Measurements from ENCODE around the gene HASPIN. TPM values are rescaled to one million over a fixed set of nuclear protein-coding genes. Genes with fewer than 3 reads are reported as not detected.

HASPIN gene
- total and polyA plus RNA-seq, 2 of the 8 experiments (the other 6 are each of a cell fraction or from before 2014, with no cell fraction given) = 7.8 to 29.5 TPM

DNA sequence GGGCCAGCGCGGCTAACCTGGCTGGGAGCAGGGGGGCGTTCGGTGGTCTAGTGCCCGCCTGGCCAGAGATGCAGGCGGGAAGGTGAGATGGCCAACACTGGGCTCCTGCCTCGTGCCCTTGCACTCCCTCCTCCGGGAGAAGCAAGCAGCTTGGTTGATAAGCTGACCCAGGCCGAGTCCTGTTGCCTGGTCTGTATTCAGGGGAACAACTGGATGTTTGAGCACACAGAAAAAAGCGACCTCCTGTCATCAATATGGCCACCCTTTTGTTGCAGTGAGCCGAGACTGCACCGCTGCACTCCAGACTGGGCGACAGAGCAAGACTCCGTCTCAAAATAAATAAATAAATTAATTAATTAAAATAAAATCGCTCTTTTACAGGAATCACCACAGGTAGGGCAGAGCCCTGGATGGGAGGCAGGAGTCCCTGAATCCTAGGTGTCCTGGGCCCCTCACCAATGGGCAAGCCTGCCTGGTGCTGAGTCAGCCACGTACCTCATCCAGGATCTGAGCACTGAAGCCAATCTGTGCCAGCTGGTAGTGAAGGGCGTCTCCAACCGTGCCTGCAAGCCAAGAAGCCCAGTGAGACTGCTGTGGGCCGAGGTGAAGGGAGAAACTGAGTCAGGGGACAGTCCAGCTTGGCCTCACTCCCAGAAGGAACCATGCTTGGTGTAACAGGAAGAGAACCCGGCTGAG, 31.8 kb downstream of the HASPIN start:
- H3K18ac ChIP-seq (ENCODE audit: extremely low read depth, low read length) = peak overlapping the region; percentile 78; the same call in 1 of the 2 replicates
- peak overlapping the region; percentile 57 to 78 (median 72) for H3K9ac ChIP-seq (replicated peaks in 1 of 4; ENCODE audit: extremely low read depth in 1 of 4, low read depth in 3 of 4, low read length in 3 of 4)
- H3K79me1 ChIP-seq (ENCODE audit: low read depth, low read length) = no peaks in the 10 kb centered on the region
- no peak overlapping the region for H2BK120ac ChIP-seq (replicated peaks; ENCODE audit: low read depth, low read length)
- peaks cover 4% of the 10 kb centered on the region; the same call in 1 of the 2 replicates for H3K23me2 ChIP-seq (ENCODE audit: low read depth, low read length)
- peak overlapping the region; percentile 66; the same call in 1 of the 2 replicates for H2BK5ac ChIP-seq (ENCODE audit: low read depth, low read length)
- H4K5ac ChIP-seq (ENCODE audit: insufficient read length, low read depth, low read length) = peak overlapping the region; percentile 75
- CTCF ChIA-PET (ENCODE audit: partially characterized antibody) = interaction anchor here (0.6 to 2.1 kb wide), 7 partner anchors 17 to 1446 kb away, joined by 3 to 11 read pairs (median 4); no protein-coding TSS in a partner anchor
- H3K56ac ChIP-seq (replicated peaks; ENCODE audit: insufficient read length, low read depth, low read length) = peak overlapping the region; percentile 80
- peak overlapping the region; percentile 57 to 73 (median 66) for H3K4me3 ChIP-seq (ENCODE audit: extremely low read depth in 1 of 4, insufficient read depth in 2 of 4, low read depth in 3 of 4, low read length in 4 of 4)
- H3K79me2 ChIP-seq (ENCODE audit: control insufficient read depth in 1 of 2, insufficient read depth in 2 of 2, low read length in 2 of 2) = no peaks in the 10 kb centered on the region
- no peaks in the 10 kb centered on the region for H3K36me3 ChIP-seq (ENCODE audit: control insufficient read depth in 2 of 4, insufficient read depth in 4 of 4, low read length in 3 of 4)
- peak overlapping the region; percentile 89 to 96 for H3K4me2 ChIP-seq (ENCODE audit: insufficient read depth in 1 of 2, low read depth in 2 of 2, low read length in 2 of 2)
- H3K9me3 ChIP-seq (ENCODE audit: insufficient read depth in 2 of 2, low read depth in 1 of 2, low read length in 1 of 2) = peaks cover 0 to 3% of the 10 kb centered on the region in 2 experiments; a peak in 1 of 4 replicates
- WGBS, 2 experiments (ENCODE audit: extremely low coverage in 1 of 2, insufficient coverage in 1 of 2, insufficient read length in 1 of 2, insufficient replicate concordance in 2 of 2, low coverage in 1 of 2, low lambda C conversion rate in 2 of 2, missing lambda C conversion rate in 1 of 2) = 58% methylated on average over 18 of the region's 20 CpGs; no CpG with 5 or more reads in 1 of the 2 experiments
- peak overlapping the region; percentile 11; the same call in 1 of the 2 replicates for H2AK5ac ChIP-seq (ENCODE audit: low read depth, low read length)
- no peaks in the 10 kb centered on the region for H4K20me1 ChIP-seq (replicated peaks in 1 of 2; ENCODE audit: control insufficient read depth in 1 of 2, insufficient read depth in 2 of 2, low read length in 2 of 2)
- DNase-seq (ENCODE audit: low read depth in 1 of 2, low spot score in 2 of 2) (no peak), FAIRE-seq (no peak)
- no peak overlapping the region for H3K23ac ChIP-seq (ENCODE audit: insufficient read length)
- no peak overlapping the region; the same call in 1 of the 2 replicates for H2AFZ ChIP-seq (ENCODE audit: low read length)
- no peak overlapping the region for H2BK15ac ChIP-seq (ENCODE audit: low read length)
- H3K27ac ChIP-seq (ENCODE audit: low read depth, low read length) = peak overlapping the region; percentile 60; the same call in 1 of the 2 replicates
- no peak overlapping the region for H2BK20ac ChIP-seq (ENCODE audit: low read length)
- H3K4me1 ChIP-seq (replicated peaks in 1 of 4; ENCODE audit: control insufficient read depth in 3 of 4, insufficient read depth in 4 of 4, low read length in 3 of 4) = peaks cover 0 to 5% (median 3%) of the 10 kb centered on the region in 4 experiments; a peak in 4 of 7 replicates
- no peaks in the 10 kb centered on the region for H3K27me3 ChIP-seq (replicated peaks in 1 of 4; ENCODE audit: control insufficient read depth in 3 of 4, extremely low read depth in 1 of 4, insufficient read depth in 3 of 4, low read length in 3 of 4)
- H3K4ac ChIP-seq (replicated peaks; ENCODE audit: insufficient read length, low read depth, low read length) = no peak overlapping the region
- H2BK12ac ChIP-seq (ENCODE audit: low read depth, low read length) = peak overlapping the region; percentile 30
- peak overlapping the region; percentile 72 for H4K91ac ChIP-seq (replicated peaks; ENCODE audit: insufficient read length, low read length)
- H4K8ac ChIP-seq (ENCODE audit: extremely low read depth, insufficient read depth, low read length) = peak overlapping the region; percentile 84
- H3K14ac ChIP-seq (ENCODE audit: insufficient read length) = no peak overlapping the region
- POLR2A ChIA-PET (ENCODE audit: partially characterized antibody) = interaction anchor here (0.6 to 1.4 kb wide), 2 partner anchors 90 to 1433 kb away, joined by 3 read pairs; no protein-coding TSS in a partner anchor
- TF ChIP-seq, protein P1, sequence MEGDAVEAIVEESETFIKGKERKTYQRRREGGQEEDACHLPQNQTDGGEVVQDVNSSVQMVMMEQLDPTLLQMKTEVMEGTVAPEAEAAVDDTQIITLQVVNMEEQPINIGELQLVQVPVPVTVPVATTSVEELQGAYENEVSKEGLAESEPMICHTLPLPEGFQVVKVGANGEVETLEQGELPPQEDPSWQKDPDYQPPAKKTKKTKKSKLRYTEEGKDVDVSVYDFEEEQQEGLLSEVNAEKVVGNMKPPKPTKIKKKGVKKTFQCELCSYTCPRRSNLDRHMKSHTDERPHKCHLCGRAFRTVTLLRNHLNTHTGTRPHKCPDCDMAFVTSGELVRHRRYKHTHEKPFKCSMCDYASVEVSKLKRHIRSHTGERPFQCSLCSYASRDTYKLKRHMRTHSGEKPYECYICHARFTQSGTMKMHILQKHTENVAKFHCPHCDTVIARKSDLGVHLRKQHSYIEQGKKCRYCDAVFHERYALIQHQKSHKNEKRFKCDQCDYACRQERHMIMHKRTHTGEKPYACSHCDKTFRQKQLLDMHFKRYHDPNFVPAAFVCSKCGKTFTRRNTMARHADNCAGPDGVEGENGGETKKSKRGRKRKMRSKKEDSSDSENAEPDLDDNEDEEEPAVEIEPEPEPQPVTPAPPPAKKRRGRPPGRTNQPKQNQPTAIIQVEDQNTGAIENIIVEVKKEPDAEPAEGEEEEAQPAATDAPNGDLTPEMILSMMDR (IDR thresholded peaks at IDR 0.05; ENCODE audit: control extremely low read depth in 1 of 3, insufficient read depth in 1 of 3, low read depth in 1 of 3, low read length in 3 of 3) = no peak
- TF ChIP-seq BCL11A (IDR thresholded peaks at IDR 0.05; ENCODE audit: low read depth in 2 of 2, low read length in 2 of 2) (no peak), SP1 (IDR thresholded peaks at IDR 0.05; ENCODE audit: low read depth, low read length) (no peak), KDM1A (IDR thresholded peaks at IDR 0.05; ENCODE audit: borderline replicate concordance, low read length) (0 out of 2 replicates have a peak, but pooled peaks have one; percentile 11), POLR2A (IDR thresholded peaks at IDR 0.05; ENCODE audit: control extremely low read depth in 1 of 2, low read depth in 2 of 2, low read length in 2 of 2) (0 out of 3 replicates have a peak, but pooled peaks of 1 of the 2 experiments have one; percentile 26)
- TF ChIP-seq, protein P2, sequence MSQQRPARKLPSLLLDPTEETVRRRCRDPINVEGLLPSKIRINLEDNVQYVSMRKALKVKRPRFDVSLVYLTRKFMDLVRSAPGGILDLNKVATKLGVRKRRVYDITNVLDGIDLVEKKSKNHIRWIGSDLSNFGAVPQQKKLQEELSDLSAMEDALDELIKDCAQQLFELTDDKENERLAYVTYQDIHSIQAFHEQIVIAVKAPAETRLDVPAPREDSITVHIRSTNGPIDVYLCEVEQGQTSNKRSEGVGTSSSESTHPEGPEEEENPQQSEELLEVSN (IDR thresholded peaks at IDR 0.05) = peak; percentile 91
- TF ChIP-seq, protein P3, sequence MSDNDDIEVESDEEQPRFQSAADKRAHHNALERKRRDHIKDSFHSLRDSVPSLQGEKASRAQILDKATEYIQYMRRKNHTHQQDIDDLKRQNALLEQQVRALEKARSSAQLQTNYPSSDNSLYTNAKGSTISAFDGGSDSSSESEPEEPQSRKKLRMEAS (IDR thresholded peaks at IDR 0.05) = peak; percentile 73

Data from H1 (cell line).